T-helper 22 cell (primary cell): Measurements from ENCODE around the gene ABHD2.
A peak's percentile ranks its signal among the peaks of the same experiment; 100 is the strongest.

Experiments
- DNase-seq: peaks from one replicate; pipeline ENCODE4 v3.0.0-alpha.2; 2020; ENCODE audit warnings: low read depth

The ABHD2 gene

GRCh38 chr15:89195836-89196235, 107.6 kb downstream of the ABHD2 start:
- no peak for DNase-seq

- DNase-seq = no peak
Measured at GRCh38 chr15:89196241-89196640, 108.0 kb downstream of the ABHD2 start.

- no peak for DNase-seq
Measured at GRCh38 chr15:89196994-89197393, 108.7 kb downstream of the ABHD2 start.

GRCh38 chr15:89197503-89197971, 109.3 kb downstream of the ABHD2 start:
- no peak for DNase-seq

GRCh38 chr15:89198196-89198595, 109.9 kb downstream of the ABHD2 start:
- no peak for DNase-seq

GRCh38 chr15:89198934-89199333, 110.7 kb downstream of the ABHD2 start:
- DNase-seq = no peak

- DNase-seq = no peak
Measured at GRCh38 chr15:89199746-89200145, 111.5 kb downstream of the ABHD2 start.

- DNase-seq = no peak
Measured at GRCh38 chr15:89200182-89200581, 111.9 kb downstream of the ABHD2 start.

- no peak for DNase-seq
Measured at GRCh38 chr15:89201465-89202005, 113.3 kb downstream of the ABHD2 start.

- DNase-seq = no peak
Measured at GRCh38 chr15:89203705-89204273, 115.5 kb downstream of the ABHD2 start.

GRCh38 chr15:89205991-89206585, 117.8 kb downstream of the ABHD2 start:
- no peak for DNase-seq

- peak; percentile 36 for DNase-seq
Measured at GRCh38 chr15:89206908-89207331, 118.7 kb downstream of the ABHD2 start.

GRCh38 chr15:89208256-89208655, 120.0 kb downstream of the ABHD2 start:
- DNase-seq = no peak

GRCh38 chr15:89209057-89209456, 120.8 kb downstream of the ABHD2 start:
- no peak for DNase-seq

- no peak for DNase-seq
Measured at GRCh38 chr15:89211678-89212170, 123.5 kb downstream of the ABHD2 start.

GRCh38 chr15:89215627-89216026, 127.4 kb downstream of the ABHD2 start:
- DNase-seq = no peak

- no peak for DNase-seq
Measured at GRCh38 chr15:89217031-89217430, 128.8 kb downstream of the ABHD2 start.

- no peak for DNase-seq
Measured at GRCh38 chr15:89217686-89218376, 129.6 kb downstream of the ABHD2 start.

GRCh38 chr15:89218531-89218930, 130.3 kb downstream of the ABHD2 start:
- no peak for DNase-seq

- DNase-seq = no peak
Measured at GRCh38 chr15:89221543-89221942, 133.3 kb downstream of the ABHD2 start, which contains the start of gene RLBP1. RLBP1 (minus strand) TSS chr15:89221579; CDS start chr15:89218975, 2,604 bp downstream.

- DNase-seq = no peak
Measured at GRCh38 chr15:89225588-89225987, 137.3 kb downstream of the ABHD2 start.

GRCh38 chr15:89226359-89227221, 138.3 kb downstream of the ABHD2 start:
- DNase-seq = no peak
